Measurements from ENCODE around the gene LRRC15.

DNA sequence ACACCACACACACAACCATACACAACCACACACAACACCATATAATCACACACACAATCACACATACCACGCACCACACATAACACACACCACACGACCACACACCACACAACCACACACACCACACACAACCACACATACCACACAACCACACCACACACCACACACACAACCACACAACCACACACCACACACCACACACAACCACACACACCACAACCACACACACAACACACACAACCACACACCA, 42.6 kb downstream of the LRRC15 start:
- TF ChIP-seq, protein P1, sequence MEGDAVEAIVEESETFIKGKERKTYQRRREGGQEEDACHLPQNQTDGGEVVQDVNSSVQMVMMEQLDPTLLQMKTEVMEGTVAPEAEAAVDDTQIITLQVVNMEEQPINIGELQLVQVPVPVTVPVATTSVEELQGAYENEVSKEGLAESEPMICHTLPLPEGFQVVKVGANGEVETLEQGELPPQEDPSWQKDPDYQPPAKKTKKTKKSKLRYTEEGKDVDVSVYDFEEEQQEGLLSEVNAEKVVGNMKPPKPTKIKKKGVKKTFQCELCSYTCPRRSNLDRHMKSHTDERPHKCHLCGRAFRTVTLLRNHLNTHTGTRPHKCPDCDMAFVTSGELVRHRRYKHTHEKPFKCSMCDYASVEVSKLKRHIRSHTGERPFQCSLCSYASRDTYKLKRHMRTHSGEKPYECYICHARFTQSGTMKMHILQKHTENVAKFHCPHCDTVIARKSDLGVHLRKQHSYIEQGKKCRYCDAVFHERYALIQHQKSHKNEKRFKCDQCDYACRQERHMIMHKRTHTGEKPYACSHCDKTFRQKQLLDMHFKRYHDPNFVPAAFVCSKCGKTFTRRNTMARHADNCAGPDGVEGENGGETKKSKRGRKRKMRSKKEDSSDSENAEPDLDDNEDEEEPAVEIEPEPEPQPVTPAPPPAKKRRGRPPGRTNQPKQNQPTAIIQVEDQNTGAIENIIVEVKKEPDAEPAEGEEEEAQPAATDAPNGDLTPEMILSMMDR (IDR thresholded peaks at IDR 0.05): no peak
- TF ChIP-seq RAD21 (conservative IDR thresholded peaks at IDR 0.05 in 1 of 2, IDR thresholded peaks at IDR 0.05 in 1 of 2) (no peak), JUNB (IDR thresholded peaks at IDR 0.05) (no peak), POLR2A (IDR thresholded peaks at IDR 0.05; ENCODE audit: low read length) (no peak), MAFK (IDR thresholded peaks at IDR 0.05; ENCODE audit: partially characterized antibody) (no peak), RFX5 (IDR thresholded peaks at IDR 0.05) (no peak), FOSB (CRISPR knock-in tag; IDR thresholded peaks at IDR 0.05) (no peak), FOSL2 (IDR thresholded peaks at IDR 0.05) (no peak), FOSL2 (CRISPR knock-in tag; IDR thresholded peaks at IDR 0.05) (no peak), EHMT2 (IDR thresholded peaks at IDR 0.05; ENCODE audit: low read depth) (no peak), POLR2AphosphoS2 (conservative IDR thresholded peaks at IDR 0.05; ENCODE audit: low read length) (no peak)
- TF ChIP-seq, protein P2, sequence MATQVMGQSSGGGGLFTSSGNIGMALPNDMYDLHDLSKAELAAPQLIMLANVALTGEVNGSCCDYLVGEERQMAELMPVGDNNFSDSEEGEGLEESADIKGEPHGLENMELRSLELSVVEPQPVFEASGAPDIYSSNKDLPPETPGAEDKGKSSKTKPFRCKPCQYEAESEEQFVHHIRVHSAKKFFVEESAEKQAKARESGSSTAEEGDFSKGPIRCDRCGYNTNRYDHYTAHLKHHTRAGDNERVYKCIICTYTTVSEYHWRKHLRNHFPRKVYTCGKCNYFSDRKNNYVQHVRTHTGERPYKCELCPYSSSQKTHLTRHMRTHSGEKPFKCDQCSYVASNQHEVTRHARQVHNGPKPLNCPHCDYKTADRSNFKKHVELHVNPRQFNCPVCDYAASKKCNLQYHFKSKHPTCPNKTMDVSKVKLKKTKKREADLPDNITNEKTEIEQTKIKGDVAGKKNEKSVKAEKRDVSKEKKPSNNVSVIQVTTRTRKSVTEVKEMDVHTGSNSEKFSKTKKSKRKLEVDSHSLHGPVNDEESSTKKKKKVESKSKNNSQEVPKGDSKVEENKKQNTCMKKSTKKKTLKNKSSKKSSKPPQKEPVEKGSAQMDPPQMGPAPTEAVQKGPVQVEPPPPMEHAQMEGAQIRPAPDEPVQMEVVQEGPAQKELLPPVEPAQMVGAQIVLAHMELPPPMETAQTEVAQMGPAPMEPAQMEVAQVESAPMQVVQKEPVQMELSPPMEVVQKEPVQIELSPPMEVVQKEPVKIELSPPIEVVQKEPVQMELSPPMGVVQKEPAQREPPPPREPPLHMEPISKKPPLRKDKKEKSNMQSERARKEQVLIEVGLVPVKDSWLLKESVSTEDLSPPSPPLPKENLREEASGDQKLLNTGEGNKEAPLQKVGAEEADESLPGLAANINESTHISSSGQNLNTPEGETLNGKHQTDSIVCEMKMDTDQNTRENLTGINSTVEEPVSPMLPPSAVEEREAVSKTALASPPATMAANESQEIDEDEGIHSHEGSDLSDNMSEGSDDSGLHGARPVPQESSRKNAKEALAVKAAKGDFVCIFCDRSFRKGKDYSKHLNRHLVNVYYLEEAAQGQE (IDR thresholded peaks at IDR 0.05): no peak
- TF ChIP-seq, protein P3, sequence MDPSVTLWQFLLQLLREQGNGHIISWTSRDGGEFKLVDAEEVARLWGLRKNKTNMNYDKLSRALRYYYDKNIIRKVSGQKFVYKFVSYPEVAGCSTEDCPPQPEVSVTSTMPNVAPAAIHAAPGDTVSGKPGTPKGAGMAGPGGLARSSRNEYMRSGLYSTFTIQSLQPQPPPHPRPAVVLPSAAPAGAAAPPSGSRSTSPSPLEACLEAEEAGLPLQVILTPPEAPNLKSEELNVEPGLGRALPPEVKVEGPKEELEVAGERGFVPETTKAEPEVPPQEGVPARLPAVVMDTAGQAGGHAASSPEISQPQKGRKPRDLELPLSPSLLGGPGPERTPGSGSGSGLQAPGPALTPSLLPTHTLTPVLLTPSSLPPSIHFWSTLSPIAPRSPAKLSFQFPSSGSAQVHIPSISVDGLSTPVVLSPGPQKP (IDR thresholded peaks at IDR 0.05; ENCODE audit: low read depth, low read length): no peak
